Liver (tissue), 3 donors: ENCODE data around the gene ARHGEF4.

Experiments
- FOXA2 ChIP-seq: IDR thresholded peaks from 2 replicates; pipeline ENCODE4 v1.6.1; 2016; ENCODE audit warnings: antibody characterized with exemption
- RAD21 ChIP-seq, 2 donors: IDR thresholded peaks; 2 replicates each; pipeline ENCODE4 v1.6.1; 2016; ENCODE audit warnings: antibody characterized with exemption in 2 of 2, mild to moderate bottlenecking in 2 of 2
- SP1 ChIP-seq: IDR thresholded peaks from 2 replicates; pipeline ENCODE4 v1.6.1; 2018; ENCODE audit warnings: antibody characterized with exemption, mild to moderate bottlenecking
- TF ChIP-seq, protein P1 (sequence below): fragments of 150-350 bp; IDR thresholded peaks from 2 replicates; pipeline ENCODE4 v1.5.1; 2017; ENCODE audit warnings: improper control_type of control experiment, low read depth, low read length; ENCODE audit not compliant: missing input control
- TF ChIP-seq, protein P2 (sequence below): IDR thresholded peaks from 2 replicates; pipeline ENCODE4 v1.6.1; 2016; ENCODE audit warnings: antibody characterized with exemption
- TF ChIP-seq, protein P3 (sequence below): IDR thresholded peaks from 2 replicates; pipeline ENCODE4 v1.6.1; 2016; ENCODE audit warnings: antibody characterized with exemption, mild to moderate bottlenecking
- TF ChIP-seq, protein P4 (sequence below): IDR thresholded peaks from 2 replicates; pipeline ENCODE4 v1.6.1; 2016; ENCODE audit warnings: antibody characterized with exemption
- donor health status: healthy.
- donor health status: healthy.

- TF ChIP-seq, protein P1, sequence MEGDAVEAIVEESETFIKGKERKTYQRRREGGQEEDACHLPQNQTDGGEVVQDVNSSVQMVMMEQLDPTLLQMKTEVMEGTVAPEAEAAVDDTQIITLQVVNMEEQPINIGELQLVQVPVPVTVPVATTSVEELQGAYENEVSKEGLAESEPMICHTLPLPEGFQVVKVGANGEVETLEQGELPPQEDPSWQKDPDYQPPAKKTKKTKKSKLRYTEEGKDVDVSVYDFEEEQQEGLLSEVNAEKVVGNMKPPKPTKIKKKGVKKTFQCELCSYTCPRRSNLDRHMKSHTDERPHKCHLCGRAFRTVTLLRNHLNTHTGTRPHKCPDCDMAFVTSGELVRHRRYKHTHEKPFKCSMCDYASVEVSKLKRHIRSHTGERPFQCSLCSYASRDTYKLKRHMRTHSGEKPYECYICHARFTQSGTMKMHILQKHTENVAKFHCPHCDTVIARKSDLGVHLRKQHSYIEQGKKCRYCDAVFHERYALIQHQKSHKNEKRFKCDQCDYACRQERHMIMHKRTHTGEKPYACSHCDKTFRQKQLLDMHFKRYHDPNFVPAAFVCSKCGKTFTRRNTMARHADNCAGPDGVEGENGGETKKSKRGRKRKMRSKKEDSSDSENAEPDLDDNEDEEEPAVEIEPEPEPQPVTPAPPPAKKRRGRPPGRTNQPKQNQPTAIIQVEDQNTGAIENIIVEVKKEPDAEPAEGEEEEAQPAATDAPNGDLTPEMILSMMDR, result no peak
- no peak for TF ChIP-seq SP1
- TF ChIP-seq FOXA2, result no peak
- TF ChIP-seq, protein P2, sequence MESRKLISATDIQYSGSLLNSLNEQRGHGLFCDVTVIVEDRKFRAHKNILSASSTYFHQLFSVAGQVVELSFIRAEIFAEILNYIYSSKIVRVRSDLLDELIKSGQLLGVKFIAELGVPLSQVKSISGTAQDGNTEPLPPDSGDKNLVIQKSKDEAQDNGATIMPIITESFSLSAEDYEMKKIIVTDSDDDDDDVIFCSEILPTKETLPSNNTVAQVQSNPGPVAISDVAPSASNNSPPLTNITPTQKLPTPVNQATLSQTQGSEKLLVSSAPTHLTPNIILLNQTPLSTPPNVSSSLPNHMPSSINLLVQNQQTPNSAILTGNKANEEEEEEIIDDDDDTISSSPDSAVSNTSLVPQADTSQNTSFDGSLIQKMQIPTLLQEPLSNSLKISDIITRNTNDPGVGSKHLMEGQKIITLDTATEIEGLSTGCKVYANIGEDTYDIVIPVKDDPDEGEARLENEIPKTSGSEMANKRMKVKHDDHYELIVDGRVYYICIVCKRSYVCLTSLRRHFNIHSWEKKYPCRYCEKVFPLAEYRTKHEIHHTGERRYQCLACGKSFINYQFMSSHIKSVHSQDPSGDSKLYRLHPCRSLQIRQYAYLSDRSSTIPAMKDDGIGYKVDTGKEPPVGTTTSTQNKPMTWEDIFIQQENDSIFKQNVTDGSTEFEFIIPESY, result no peak
- TF ChIP-seq RAD21 (IDR thresholded peaks at IDR 0.05), result no peak
- TF ChIP-seq, protein P3, sequence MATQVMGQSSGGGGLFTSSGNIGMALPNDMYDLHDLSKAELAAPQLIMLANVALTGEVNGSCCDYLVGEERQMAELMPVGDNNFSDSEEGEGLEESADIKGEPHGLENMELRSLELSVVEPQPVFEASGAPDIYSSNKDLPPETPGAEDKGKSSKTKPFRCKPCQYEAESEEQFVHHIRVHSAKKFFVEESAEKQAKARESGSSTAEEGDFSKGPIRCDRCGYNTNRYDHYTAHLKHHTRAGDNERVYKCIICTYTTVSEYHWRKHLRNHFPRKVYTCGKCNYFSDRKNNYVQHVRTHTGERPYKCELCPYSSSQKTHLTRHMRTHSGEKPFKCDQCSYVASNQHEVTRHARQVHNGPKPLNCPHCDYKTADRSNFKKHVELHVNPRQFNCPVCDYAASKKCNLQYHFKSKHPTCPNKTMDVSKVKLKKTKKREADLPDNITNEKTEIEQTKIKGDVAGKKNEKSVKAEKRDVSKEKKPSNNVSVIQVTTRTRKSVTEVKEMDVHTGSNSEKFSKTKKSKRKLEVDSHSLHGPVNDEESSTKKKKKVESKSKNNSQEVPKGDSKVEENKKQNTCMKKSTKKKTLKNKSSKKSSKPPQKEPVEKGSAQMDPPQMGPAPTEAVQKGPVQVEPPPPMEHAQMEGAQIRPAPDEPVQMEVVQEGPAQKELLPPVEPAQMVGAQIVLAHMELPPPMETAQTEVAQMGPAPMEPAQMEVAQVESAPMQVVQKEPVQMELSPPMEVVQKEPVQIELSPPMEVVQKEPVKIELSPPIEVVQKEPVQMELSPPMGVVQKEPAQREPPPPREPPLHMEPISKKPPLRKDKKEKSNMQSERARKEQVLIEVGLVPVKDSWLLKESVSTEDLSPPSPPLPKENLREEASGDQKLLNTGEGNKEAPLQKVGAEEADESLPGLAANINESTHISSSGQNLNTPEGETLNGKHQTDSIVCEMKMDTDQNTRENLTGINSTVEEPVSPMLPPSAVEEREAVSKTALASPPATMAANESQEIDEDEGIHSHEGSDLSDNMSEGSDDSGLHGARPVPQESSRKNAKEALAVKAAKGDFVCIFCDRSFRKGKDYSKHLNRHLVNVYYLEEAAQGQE, result no peak
- TF ChIP-seq, protein P4, sequence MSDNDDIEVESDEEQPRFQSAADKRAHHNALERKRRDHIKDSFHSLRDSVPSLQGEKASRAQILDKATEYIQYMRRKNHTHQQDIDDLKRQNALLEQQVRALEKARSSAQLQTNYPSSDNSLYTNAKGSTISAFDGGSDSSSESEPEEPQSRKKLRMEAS, result no peak
These were observed 33.4 kb downstream of the ARHGEF4 start for GRCh38 chr2:130870161-130870485.
